HG03135 (cell line): ENCODE data around the gene CAMK1D.
"Not testable (repeated sequence)": the region's sequence is repeated elsewhere in the genome, so short reads cannot be mapped to it uniquely, and the experiment has no call there.

Experiments
- ATAC-seq: cut with Tn5 transposase; IDR thresholded peaks from one replicate; pipeline ENCODE4 v1.9.1; 2021; ENCODE audit warnings: mild to moderate bottlenecking, moderate library complexity; ENCODE audit not compliant: unreplicated experiment

CAMK1D gene

DNA sequence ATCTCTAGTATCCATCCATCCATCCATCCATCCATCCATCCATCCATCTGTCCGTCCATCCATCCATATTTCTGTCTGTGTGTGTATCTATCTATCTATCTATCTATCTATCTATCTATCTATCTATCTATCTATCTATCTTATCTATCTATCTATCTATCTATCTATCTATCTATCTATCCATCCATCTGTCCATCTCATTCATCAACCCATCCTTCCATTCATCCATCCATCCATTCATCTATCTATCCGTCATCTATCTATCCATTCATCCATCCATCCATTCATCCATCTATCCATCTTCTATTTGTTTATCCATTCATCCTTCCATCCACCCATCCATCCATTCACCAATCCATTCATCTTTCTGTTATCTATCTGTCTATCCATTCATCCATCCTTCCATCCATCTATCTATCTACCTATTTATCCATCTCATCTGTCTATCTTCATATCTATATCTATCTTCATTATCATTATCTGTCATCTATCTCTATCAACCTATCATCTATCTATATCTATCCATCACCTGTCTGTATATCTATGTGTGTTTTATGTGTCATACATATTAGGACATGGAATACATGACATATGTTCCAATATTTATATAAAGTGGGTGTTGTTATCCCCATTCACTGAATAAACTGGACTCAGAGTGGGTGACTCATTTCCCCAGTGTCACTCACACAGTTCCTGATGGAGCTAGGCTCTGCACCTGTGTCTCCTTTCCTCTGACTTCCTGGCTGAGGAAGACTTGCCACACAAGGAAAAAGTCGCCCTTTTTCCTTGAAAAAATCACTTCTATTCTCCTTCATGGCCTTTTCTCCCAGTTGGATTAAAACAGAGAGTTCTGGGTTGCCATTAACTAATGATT is 452.1 kb downstream of the CAMK1D start:
- no peak for ATAC-seq

DNA sequence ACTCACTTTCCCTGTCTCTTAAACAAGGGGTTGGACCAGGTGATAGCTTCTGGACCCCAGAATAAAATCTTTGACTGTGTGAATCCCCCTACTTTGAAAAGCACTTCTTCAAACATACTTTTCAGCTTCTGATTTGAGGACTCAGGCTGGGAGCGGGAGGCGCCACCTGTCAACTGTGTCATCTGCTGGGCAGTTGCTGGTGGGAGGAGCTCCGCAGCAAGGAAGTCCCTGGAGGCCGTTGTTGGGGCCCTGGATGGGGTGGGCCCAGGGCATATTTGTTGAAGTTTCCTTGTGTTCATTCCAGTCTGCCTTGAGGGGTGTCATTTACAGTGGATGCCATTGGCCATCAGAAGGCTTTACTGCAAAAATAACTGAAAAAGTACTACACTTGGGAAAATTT is 454.4 kb downstream of the CAMK1D start:
- ATAC-seq = no peak

DNA sequence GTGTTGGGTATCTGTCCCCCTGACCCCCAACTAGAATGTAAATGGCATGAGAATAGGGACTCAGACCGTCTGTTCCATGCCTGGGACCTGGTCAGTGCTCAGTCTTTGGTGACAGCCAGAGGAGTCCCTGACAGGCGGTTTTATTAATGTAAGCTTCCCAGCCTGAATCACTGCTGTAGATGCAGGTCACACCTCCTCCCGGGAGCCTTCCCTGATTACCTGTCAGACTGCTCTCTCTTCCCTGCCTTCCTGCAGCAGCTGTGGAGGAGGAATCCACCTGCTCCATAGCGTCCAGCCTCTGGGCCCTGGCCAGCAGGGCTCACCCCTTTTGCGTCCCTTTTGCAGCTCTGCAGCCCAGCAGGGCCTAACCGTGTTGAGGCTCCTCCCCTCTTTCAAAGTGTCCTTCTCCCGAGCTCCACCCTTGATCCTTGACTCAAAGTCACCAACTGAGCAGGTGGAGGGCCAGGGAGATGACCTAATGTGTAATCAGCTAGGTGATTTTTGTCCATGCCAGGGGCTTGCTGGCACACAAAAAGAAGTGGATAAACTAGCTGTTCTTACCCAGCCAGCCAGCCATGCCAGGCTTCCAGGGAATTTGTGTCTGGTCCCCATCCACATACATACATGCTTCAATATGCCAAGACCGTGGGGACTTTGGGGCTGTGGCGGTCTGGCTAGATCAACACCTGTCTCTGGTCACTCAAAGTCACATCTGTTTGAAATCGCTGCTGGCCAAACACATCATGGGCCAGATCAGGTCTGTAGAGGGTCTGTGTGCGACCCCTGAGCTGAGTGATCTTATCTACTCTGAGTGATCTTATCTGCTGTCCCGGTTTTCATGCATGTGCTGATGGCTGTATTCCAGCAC is 457.1 kb downstream of the CAMK1D start:
- no peak for ATAC-seq

DNA sequence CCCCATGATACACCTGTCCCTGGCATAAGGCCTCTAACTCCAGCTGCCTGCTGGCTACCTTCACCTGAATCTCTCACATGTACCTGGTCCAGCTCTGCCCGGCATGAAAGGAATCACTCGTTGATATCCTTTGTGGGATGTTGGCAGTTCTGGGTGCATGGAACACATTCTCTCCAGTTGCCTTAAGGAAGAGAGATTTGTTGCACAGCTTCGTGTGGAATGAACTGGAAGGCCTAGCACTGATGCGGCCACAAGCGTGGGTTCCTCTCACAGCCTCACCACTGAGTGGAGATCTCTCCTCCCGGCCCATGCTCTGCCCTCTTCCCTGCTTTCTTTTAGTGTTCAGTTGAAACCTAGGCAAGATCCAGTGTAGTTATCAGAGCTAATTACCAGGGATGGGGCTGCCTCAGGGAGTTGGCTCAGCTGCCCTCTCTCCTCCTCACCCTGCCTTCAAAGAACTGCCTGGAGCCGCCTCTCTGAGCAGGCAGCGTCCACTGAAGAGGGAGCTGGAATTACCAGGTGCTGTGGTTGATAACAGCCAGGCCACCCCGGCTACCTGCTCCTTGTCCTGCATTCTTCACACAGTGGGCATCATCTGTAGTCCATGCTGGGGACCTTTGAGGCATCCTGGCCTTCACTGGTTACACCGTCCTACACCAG is 457.9 kb downstream of the CAMK1D start:
- no peak for ATAC-seq

DNA sequence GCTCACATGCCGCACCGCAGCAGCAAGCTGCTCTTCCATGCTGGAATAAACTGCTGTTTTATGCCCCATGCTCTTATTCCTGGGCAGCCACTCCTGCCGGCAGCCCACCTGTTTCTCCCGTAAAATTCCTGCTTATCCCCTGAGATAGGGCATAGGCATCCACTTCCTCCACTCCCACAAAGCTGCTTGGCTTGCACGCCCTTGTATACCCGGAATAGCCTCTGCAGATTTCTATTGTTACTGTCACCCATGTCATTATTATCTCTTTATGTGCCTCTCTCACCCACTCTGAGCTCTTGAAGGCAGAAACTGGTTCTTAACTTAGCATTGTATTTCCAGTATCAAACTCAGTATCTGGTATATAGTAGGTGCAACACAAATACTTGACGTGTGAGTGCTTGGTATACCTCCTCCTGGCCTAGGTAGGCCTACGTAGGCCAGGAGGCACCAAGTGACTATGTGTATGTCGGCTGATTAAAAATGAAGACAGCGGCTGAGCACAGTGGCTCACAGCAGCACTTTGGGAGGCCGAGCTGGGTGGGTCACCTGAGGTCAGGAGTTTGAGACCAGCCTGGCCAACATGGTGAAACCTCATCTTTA is 458.8 kb downstream of the CAMK1D start:
- ATAC-seq = no peak

DNA sequence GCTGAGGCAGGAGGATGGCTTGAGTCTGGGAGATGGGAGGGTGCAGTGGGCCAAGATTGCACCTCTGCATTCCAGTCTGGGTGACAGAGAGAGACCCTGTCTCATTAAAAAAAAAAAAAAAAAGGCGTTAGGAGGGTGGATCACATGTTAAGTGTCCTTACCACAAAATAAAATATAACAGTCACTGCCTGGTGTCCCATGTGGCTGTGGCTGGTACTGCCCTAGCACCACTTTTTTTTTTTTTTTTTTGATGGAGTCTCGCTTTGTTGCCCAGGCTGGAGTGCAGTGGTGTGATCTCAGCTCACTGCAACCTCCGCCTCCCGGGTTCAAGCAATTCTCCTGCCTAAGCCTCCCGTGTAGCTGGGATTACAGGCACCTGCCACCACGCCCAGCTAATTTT is 460.7 kb downstream of the CAMK1D start:
- ATAC-seq = not testable (repeated sequence)

DNA sequence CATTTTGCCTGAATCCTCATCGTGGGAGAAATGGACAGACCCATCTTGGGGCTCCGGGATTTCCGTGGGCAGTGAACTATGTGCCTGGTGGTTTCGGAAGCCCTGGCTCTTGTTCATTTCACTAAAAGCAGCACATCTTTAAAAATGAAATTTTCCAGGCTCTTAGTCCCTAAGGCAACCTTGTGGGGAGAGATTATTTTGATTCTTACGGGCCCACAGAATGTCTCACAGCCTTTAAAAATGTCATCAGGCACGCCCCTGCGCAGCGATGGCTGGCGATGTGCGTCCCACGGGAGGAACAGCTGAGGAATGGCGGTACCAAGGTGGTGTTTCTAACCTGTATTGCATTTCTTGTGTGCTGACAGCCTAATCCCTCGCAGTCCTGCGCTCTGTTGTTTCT is 462.5 kb downstream of the CAMK1D start:
- ATAC-seq = no peak

DNA sequence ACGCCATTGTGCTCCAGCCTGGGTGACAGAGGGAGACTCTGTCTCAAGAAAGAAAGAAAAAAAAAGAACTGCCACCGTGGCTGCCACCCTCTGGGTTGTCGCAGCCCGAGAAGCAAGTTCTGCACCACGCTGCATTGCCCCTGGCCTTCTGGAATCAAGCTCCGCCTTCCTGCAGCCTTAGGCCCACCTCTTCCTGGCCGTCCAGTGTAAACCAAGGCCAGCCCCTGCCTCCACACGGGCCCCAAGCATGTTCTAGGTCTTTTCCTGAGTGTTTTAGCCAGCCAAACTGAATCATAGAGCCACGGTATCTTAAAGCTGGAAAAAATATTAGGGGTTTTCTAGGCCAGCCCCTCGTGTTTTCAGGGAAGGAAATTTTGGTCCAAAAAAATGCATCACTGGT is 463.2 kb downstream of the CAMK1D start:
- no peak for ATAC-seq

DNA sequence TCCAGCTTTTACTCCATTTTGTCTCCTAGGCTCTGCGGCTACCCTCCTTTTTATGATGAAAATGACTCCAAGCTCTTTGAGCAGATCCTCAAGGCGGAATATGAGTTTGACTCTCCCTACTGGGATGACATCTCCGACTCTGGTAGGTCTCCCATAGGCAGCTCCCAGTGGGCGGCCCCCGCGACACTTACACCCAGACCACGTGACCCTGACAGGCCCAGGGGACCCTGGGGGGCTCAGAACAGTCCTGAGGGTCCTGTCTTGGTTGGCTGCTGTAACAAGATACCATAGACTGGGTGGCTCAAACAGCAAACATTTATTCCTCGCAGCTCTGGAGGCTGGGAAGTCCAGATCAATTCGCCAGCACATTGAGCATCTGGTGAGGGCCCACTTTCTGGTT is 464.8 kb downstream of the CAMK1D start:
- no peak for ATAC-seq

DNA sequence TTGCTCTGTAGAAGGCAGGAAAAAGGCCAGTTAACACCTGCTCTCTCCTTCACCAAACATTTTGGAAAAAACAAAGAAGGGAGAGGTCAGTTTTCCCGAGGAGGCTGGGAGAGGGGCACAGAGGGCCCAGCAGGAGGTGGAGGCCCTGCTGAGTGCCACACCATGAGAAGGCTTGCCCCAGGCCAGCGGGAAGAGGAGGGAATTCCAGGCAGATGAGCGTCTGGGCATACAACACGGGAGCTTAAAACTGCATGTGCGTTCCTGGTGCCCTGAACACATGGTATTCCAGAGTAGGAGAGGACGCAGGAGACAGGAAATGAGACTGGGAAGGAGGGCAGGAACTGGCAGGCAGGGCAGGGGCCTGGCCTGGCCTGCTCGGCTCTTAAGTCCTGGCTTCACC is 469.7 kb downstream of the CAMK1D start:
- no peak for ATAC-seq

DNA sequence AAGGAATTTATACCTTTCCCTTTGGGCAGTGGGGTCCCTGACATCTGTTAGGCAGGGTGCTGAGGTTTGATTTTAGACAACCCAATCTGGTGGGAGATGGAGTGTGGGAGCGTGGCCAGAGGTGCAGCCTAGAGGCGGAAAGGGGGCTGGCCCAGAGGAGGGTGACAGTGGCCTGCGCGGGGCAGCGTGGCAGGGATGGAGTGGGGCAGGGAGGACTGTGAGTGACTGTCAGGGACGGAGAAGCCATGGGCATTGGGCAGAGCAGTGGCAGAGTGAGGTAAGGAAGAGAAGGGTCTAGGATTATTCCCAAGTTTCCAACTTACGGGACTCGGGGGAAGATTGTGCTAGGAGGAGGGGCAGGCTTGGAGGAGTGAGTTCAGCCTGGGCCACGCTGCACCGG is 470.3 kb downstream of the CAMK1D start:
- ATAC-seq = no peak

DNA sequence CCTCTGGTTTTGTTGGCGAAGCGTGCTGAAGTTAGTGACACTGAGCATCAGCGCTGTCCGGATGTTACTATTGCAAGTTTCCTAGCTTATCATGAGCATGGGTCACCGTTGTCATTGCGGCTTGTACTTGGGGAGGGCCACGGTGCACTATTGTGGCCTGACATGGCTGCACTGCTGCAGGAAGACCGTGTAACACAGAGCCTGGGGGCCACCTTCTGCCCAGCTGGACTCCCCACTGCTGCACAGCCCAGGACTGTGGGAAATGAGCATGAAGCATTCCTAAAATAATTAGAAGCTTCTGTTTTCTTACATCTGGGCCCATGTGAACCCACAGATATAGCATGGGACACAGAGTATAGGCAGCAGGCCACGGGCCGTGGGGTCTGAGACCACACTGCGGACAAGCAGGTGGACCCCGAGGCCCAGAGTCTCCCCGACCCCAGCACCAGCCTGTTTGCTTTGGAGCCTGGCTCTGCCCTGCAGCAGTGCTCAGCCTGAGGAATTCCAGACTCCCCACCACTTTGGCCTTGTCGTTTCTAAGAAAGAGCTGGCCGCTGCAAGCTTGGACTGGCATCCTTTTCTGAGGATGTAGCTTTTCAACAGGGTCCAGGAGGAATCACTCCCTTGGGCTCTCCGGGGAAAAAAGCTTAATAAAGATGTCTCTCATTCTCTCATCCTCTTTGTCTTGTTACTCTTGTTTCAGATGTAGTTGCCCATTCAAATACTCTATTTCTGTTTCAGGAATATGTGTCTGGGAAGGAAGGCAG is 473.0 kb downstream of the CAMK1D start:
- no peak for ATAC-seq

DNA sequence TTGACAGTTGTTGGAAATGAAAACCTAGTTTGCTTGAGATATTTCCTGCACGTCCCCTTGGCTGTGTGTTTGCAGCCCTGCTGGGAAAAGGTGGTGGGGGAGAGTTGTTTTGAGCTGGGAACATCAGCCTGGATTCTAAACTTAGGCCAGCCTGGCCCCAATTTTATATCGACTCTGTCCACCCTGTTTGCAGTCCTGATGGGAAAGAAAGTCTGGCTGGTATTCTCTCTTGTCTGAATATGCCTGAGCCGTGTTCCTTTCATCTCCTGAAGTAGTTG is 473.5 kb downstream of the CAMK1D start:
- no peak for ATAC-seq

DNA sequence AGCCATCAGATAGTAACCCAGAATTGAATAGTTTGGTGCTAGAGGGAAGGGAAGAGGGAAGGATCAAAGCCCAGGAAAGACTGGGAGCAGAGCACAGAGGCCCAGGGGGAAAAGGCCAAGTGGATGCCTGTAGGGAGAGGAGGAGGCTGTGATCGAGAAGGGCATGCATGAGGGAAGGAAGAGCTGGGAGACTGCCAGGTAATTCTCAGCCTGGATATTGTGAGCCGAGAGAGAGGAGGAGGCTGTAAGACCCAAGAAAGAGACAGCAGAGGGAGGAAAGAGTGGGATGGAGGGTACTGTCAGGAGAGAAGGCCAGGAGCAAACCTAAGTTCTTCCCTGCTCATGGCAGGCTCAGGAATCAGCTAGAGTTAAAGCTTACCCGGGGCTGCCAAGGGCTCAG is 474.0 kb downstream of the CAMK1D start:
- ATAC-seq = no peak

DNA sequence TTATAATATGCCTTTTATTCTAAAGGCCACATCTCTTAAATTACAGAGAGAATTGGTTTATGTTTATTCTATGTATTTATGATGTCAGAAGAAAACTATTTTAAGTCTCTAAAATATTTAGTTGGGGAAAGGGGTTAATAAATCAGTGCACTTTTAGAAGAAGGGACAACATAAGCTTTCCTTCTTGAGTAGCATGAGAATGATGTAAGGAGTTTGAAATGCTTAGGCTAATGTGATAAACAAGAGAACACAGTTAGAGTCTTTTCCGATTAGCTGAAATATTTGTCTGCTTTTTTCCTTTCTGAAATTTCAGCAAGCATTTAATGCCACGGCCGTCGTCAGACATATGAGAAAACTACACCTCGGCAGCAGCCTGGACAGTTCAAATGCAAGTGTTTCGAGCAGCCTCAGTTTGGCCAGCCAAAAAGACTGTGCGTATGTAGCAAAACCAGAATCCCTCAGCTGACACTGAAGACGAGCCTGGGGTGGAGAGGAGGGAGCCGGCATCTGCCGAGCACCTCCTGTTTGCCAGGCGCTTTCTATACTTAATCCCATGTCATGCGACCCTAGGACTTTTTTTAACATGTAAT is 476.0 kb downstream of the CAMK1D start:
- no peak for ATAC-seq

DNA sequence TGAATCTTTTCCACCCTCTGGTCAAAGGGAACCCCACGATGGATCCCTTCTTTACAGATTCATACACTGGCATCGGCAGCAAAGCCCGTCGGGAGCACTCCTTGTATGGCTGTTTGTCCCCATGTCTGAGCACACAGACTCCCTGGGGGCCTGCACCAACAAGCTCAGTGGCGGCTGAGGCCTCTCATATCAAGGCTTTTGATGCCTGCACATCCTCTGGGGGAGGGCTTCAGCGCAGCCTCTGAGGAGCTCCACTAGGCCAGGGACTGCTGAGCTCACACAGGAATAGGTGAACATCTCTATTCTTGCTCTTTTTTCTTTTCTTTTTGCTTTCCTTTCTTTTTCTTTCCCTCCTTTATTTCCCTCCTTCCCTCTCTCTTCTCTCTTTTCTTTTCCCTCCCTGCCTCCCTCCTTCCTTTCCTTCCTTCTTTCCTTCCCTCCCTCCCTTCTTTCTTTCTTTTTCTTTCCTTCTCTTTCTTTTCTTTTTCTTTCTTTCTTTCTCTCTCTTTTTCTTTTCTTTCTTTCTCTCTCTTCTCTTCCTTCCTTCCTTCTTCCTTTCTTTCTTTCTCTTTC is 477.5 kb downstream of the CAMK1D start:
- ATAC-seq = no peak

DNA sequence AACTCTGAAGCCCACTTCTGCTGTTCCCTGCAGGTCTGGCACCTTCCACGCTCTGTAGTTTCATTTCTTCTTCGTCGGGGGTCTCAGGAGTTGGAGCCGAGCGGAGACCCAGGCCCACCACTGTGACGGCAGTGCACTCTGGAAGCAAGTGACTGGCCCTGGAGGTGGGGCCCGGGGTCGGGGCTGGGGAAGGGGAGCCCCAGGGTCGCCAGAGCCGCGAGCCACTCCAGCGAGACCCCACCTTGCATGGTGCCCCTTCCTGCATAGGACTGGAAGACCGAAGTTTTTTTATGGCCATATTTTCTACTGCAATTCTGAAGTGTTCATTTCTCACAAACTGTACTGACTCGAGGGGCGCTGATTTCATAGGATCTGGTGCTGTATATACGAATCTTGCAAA is 479.4 kb downstream of the CAMK1D start:
- no peak for ATAC-seq

DNA sequence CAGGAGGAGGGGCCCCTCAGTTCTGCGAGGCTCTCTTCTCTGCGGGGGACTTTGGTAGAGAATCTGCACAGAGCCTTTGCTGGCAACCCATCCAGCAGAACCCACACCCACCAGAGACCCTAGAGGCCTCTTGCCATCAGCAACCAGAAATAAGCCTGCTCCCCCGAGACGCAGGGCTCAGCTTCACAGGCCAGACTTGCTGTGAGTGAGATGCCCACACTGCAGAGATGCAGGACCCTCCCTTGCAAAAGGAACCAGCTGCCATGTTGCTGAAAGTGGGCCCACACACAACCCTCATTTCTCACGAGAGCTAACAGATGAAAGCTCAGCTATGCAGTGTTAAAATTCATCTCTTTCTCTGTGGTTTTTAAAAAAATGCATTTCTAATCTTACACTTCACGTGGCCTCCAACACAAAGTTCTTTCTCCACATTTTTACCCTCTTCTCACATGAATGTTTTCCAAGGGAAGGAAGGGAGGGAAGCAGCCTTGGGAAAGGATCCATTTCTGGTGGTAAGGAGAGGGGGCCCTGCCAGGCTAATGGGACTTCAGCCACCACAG is 480.6 kb downstream of the CAMK1D start:
- no peak for ATAC-seq

DNA sequence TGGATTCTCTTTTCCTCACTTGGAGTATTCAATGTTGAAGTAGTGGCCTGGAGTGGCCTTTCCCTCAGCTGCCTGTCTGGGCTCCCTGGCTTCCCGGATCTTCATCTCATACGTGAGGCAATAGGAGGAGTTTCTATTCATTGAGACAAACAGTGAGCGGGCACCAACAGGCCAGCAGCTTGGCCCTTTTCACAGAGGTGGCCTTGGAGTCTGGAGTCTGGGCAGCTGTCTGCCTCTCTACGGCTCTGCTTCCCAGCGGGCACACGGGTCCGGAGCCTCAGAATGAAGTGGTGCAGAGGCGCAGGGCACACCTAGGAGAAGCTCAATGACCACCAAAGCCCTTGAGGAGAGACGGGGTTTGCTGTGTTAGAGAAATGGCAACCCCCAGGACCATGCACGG is 482.7 kb downstream of the CAMK1D start:
- no peak for ATAC-seq

DNA sequence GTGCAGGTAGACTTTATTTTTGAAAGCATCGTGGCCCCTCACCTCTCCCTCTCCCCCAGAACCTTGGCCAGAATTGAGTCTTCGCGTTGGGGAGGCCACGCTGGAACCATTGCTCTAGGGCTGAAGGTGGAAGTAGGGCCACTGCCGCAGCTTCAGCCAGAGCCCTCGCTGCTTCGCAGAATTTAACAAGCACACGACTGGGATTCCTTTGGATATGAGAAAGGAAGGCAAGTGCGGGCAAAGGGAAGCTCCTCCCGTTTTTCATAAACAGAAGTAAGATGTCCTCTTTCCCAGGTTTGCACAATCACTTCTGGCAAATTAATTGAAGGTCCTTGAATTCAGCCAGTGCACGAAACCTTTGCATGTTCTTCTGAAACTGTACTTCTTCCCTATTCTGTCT is 484.1 kb downstream of the CAMK1D start:
- ATAC-seq = no peak
